HEK293 (cell line): ENCODE measurements around the gene BOD1.

ENCODE experiments used
- CTCF ChIA-PET: fragments of 350-600 bp; formaldehyde crosslinking; extraction: SDS; loops from one replicate; lab custom pipeline; 2021; ENCODE audit warnings: antibody characterized with exemption; lab: Yijun Ruan, JAX
- POLR2A ChIA-PET: fragments of 300-600 bp; formaldehyde crosslinking; extraction: SDS; loops from one replicate; lab custom pipeline; 2020; ENCODE audit warnings: antibody characterized with exemption, inconsistent platforms; lab: Yijun Ruan, JAX
- H3K27ac ChIP-seq: fragments of 200-500 bp; sonication (Bioruptor generic); 2 replicates; pipeline ENCODE4 v1.5.1; 2014; ENCODE audit warnings: low read depth, low read length, control low read depth, inconsistent platforms; ENCODE audit errors: extremely low read depth
- H3K36me3 ChIP-seq, 2 experiments: fragments of 200-500 bp in 1 of 2; sonication (Bioruptor generic) in 1 of 2; 1 replicate in 1 of 2; 2 replicates in 1 of 2; pipeline ENCODE4 v1.5.1; 2014 to 2017; ENCODE audit warnings: inconsistent platforms in 2 of 2, low read length in 2 of 2; ENCODE audit not compliant: control insufficient read depth in 2 of 2, insufficient read depth in 1 of 2
- H3K4me1 ChIP-seq: fragments of 200-500 bp; sonication (Bioruptor generic); 2 replicates; pipeline ENCODE4 v1.5.1; 2014; ENCODE audit warnings: mild to moderate bottlenecking, low read length, inconsistent platforms; ENCODE audit not compliant: control insufficient read depth, insufficient read depth
- H3K4me3 ChIP-seq: 2 replicates; pipeline ENCODE4 v1.5.1; 2011; ENCODE audit warnings: low read depth, mild to moderate bottlenecking, control low read depth, low read length, moderate library complexity
- H3K9me3 ChIP-seq: fragments of 200-500 bp; sonication (Bioruptor generic); 2 replicates; pipeline ENCODE4 v1.5.1; 2014; ENCODE audit warnings: low read depth, low read length, inconsistent platforms; ENCODE audit not compliant: control insufficient read depth, insufficient read depth
- ATF2 ChIP-seq: fragments of 450-650 bp; formaldehyde crosslinking; IDR thresholded peaks from 2 replicates; pipeline ENCODE4 v1.5.1; 2016; ENCODE audit warnings: missing biosample characterization, missing genetic modification characterization, low read depth
- EGR2 ChIP-seq: fragments of 450-650 bp; formaldehyde crosslinking; IDR thresholded peaks from 2 replicates; pipeline ENCODE4 v1.5.1; 2016; ENCODE audit warnings: low read depth, missing biosample characterization, missing genetic modification characterization
- GLIS1 ChIP-seq: fragments of 450-650 bp; formaldehyde crosslinking; IDR thresholded peaks from 2 replicates; pipeline ENCODE4 v1.5.1; 2016; ENCODE audit warnings: missing biosample characterization, missing genetic modification characterization
- HIC1 ChIP-seq: fragments of 450-650 bp; formaldehyde crosslinking; IDR thresholded peaks from 2 replicates; pipeline ENCODE4 v1.5.1; 2016; ENCODE audit warnings: missing biosample characterization, missing genetic modification characterization
- KLF16 ChIP-seq: fragments of 450-650 bp; formaldehyde crosslinking; IDR thresholded peaks from 2 replicates; pipeline ENCODE4 v1.5.1; 2017; ENCODE audit warnings: missing biosample characterization, missing genetic modification characterization
- OSR2 ChIP-seq: fragments of 450-650 bp; formaldehyde crosslinking; IDR thresholded peaks from 2 replicates; pipeline ENCODE4 v1.5.1; 2016; ENCODE audit warnings: missing biosample characterization, missing genetic modification characterization
- PRDM1 ChIP-seq: fragments of 450-650 bp; formaldehyde crosslinking; IDR thresholded peaks from 2 replicates; pipeline ENCODE4; 2016; ENCODE audit warnings: missing biosample characterization, missing genetic modification characterization
- YY1 ChIP-seq: fragments of 450-650 bp; formaldehyde crosslinking; IDR thresholded peaks from 2 replicates; pipeline ENCODE4 v1.5.1; 2018; ENCODE audit warnings: missing biosample characterization, missing genetic modification characterization
- YY2 ChIP-seq: fragments of 450-650 bp; formaldehyde crosslinking; IDR thresholded peaks from 2 replicates; pipeline ENCODE4 v1.5.1; 2016; ENCODE audit warnings: missing biosample characterization, missing genetic modification characterization
- ZBTB17 ChIP-seq: fragments of 450-650 bp; formaldehyde crosslinking; IDR thresholded peaks from 2 replicates; pipeline ENCODE4 v1.5.1; 2016; ENCODE audit warnings: missing biosample characterization, missing genetic modification characterization
- ZFHX2 ChIP-seq: fragments of 450-650 bp; formaldehyde crosslinking; conservative IDR thresholded peaks from 2 replicates; pipeline ENCODE4 v1.5.1; 2016; ENCODE audit warnings: missing biosample characterization, missing genetic modification characterization
- ZNF140 ChIP-seq: fragments of 450-650 bp; formaldehyde crosslinking; IDR thresholded peaks from 2 replicates; pipeline ENCODE4 v1.5.1; 2016; ENCODE audit warnings: missing biosample characterization, missing genetic modification characterization
- ZNF24 ChIP-seq: fragments of 450-650 bp; formaldehyde crosslinking; IDR thresholded peaks from 2 replicates; pipeline ENCODE4 v1.5.1; 2016; ENCODE audit warnings: missing biosample characterization, missing genetic modification characterization
- ZNF292 ChIP-seq: fragments of 450-650 bp; formaldehyde crosslinking; IDR thresholded peaks from 2 replicates; pipeline ENCODE4 v1.5.1; 2016; ENCODE audit warnings: low read depth, missing biosample characterization, missing genetic modification characterization, borderline replicate concordance
- ZNF324 ChIP-seq: fragments of 450-650 bp; formaldehyde crosslinking; IDR thresholded peaks from 2 replicates; pipeline ENCODE4 v1.5.1; 2016; ENCODE audit warnings: missing biosample characterization, missing genetic modification characterization
- ZNF350 ChIP-seq: fragments of 450-650 bp; formaldehyde crosslinking; IDR thresholded peaks from 2 replicates; pipeline ENCODE4 v1.5.0; 2017; ENCODE audit warnings: missing biosample characterization, mild to moderate bottlenecking, missing genetic modification characterization
- ZNF449 ChIP-seq: fragments of 450-650 bp; formaldehyde crosslinking; IDR thresholded peaks from 2 replicates; pipeline ENCODE4 v1.5.1; 2017; ENCODE audit warnings: missing biosample characterization, mild to moderate bottlenecking, missing genetic modification characterization, moderate library complexity
- ZNF558 ChIP-seq: fragments of 450-650 bp; formaldehyde crosslinking; IDR thresholded peaks from 2 replicates; pipeline ENCODE4 v1.5.1; 2016; ENCODE audit warnings: missing biosample characterization, missing genetic modification characterization
- ZNF585B ChIP-seq: fragments of 450-650 bp; formaldehyde crosslinking; IDR thresholded peaks from 2 replicates; pipeline ENCODE4 v1.5.1; 2016; ENCODE audit warnings: missing biosample characterization, missing genetic modification characterization
- ZNF629 ChIP-seq: fragments of 450-650 bp; formaldehyde crosslinking; IDR thresholded peaks from 2 replicates; pipeline ENCODE4 v1.5.1; 2017; ENCODE audit warnings: missing biosample characterization, missing genetic modification characterization
- ZNF747 ChIP-seq: fragments of 450-650 bp; formaldehyde crosslinking; IDR thresholded peaks from 2 replicates; pipeline ENCODE4 v1.5.1; 2016; ENCODE audit warnings: missing biosample characterization, missing genetic modification characterization
- ZNF76 ChIP-seq: fragments of 450-650 bp; formaldehyde crosslinking; IDR thresholded peaks from 2 replicates; pipeline ENCODE4; 2016; ENCODE audit warnings: low read depth, missing biosample characterization, missing genetic modification characterization, borderline replicate concordance
- ZNF830 ChIP-seq: fragments of 450-650 bp; IDR thresholded peaks from 2 replicates; pipeline ENCODE4 v1.5.0; 2018; ENCODE audit warnings: missing biosample characterization, missing genetic modification characterization, low read depth, mild to moderate bottlenecking, moderate library complexity
- ZSCAN23 ChIP-seq: fragments of 450-650 bp; formaldehyde crosslinking; IDR thresholded peaks from 2 replicates; pipeline ENCODE4 v1.5.1; 2016; ENCODE audit warnings: missing biosample characterization, missing genetic modification characterization
- TF ChIP-seq, protein P1 (sequence below): fragments of 450-650 bp; formaldehyde crosslinking; IDR thresholded peaks from 2 replicates; pipeline ENCODE4; 2016; ENCODE audit warnings: missing biosample characterization, missing genetic modification characterization
- TF ChIP-seq, protein P2 (sequence below): fragments of 450-650 bp; formaldehyde crosslinking; IDR thresholded peaks from 2 replicates; pipeline ENCODE4 v1.5.1; 2016; ENCODE audit warnings: missing biosample characterization, missing genetic modification characterization

BOD1 gene

GRCh38 chr5:173642895-173643481 is 26.5 kb upstream of the BOD1 start (continued):
- TF ChIP-seq ZNF449 (tag by site-specific recombination) (no peak), ZNF76 (no peak), ZNF629 (no peak), ZNF830 (tag by site-specific recombination) (no peak), ZNF558 (tag by site-specific recombination) (no peak), ZNF140 (tag by site-specific recombination) (no peak), ZNF585B (tag by site-specific recombination) (no peak), GLIS1 (tag by site-specific recombination) (no peak)
- TF ChIP-seq, protein P1, sequence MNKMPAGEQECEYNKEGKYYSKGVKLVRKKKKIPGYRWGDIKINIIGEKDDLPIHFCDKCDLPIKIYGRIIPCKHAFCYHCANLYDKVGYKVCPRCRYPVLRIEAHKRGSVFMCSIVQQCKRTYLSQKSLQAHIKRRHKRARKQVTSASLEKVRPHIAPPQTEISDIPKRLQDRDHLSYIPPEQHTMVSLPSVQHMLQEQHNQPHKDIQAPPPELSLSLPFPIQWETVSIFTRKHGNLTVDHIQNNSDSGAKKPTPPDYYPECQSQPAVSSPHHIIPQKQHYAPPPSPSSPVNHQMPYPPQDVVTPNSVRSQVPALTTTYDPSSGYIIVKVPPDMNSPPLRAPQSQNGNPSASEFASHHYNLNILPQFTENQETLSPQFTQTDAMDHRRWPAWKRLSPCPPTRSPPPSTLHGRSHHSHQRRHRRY (tag by site-specific recombination): no peak

DNA sequence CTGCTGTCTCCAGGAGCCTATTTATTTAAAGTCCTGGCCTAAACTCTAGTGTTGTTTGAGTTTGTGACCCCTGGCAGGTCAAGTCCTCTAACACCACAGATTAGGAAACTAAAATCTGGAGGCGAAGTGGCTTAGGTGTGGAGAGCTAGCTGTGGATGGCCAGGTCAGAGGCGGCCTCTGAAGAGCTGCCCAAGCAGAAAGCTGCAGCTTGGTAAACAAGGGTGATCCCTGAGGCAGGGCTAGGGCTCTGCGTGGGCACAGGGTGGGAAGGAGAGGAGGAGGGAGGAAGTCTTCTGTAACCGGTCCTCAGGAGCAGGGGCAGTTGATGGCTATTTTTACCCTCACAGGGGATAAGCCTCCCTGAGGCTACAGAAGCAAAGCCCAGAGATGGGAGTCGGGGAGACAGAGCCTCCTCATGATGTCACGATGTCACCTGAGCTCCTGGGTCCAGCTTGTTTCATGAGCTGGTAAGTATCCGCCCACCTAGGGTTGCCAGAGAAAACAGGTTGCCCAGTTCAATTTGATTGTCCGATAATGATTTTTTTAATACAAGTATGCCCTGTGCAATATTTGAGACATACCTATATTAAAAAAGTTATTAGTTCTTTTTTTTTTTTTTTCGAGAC is 25.9 kb upstream of the BOD1 start:
- no peak overlapping the region for H3K4me3 ChIP-seq
- TF ChIP-seq ZNF324 (tag by site-specific recombination) (no peak), ZFHX2 (peak; percentile 64), EGR2 (peak; percentile 76), HIC1 (tag by site-specific recombination) (no peak), YY2 (tag by site-specific recombination) (no peak)
- H3K27ac ChIP-seq: no peak overlapping the region
- no peaks in the 10 kb centered on the region for H3K36me3 ChIP-seq
- H3K9me3 ChIP-seq: no peaks in the 10 kb centered on the region
- ChIA-PET POLR2A (no interaction called here), CTCF (interaction anchor here (0.6 to 0.7 kb wide), 2 partner anchors 12 to 139 kb away, joined by 3 to 4 read pairs; no protein-coding TSS in a partner anchor)
- no peaks in the 10 kb centered on the region for H3K4me1 ChIP-seq

DNA sequence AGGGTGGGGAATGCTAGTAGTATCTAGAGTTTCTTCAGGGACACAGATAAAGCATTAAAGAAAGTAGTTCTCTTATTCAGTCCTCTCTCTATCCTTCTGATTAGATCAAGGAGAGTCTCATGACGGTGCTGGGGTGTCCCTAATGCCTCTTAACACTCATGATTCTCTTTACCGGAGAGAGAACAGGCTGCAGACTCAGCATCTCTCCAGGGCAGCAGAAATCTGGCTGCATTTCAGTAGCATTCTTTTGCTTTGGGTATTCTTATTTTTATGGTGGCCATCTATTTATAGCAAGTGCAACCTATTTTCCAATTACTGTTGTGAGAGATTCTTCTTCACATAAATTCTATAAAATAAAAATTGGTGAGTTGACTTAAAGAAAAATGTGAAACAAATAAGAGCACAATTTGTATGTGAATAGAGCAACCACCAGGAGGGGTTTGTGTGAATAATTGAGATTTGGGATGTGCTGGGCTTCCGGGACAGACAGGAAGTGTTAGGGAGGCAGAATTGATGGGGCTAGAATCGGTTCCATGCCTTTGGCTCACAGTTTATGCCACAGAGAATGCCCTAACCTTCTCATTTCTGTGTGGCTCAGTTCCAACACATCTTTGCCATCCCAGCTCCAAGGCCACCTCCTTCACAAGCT is 23.8 kb upstream of the BOD1 start:
- Histone ChIP-seq H3K36me3 (no peaks in the 10 kb centered on the region), H3K4me1 (no peaks in the 10 kb centered on the region), H3K27ac (no peak overlapping the region), H3K4me3 (no peak overlapping the region), H3K9me3 (no peaks in the 10 kb centered on the region)
- CTCF ChIA-PET: interaction anchor here (0.6 to 1.7 kb wide), 2 partner anchors 11 to 15 kb away, joined by 4 to 5 read pairs; no protein-coding TSS in a partner anchor
- POLR2A ChIA-PET: no interaction called here
- TF ChIP-seq ZNF292 (tag by site-specific recombination): no peak
- no peak for TF ChIP-seq ZSCAN23
- no peak for TF ChIP-seq PRDM1 (tag by site-specific recombination)
- no peak for TF ChIP-seq YY1 (tag by site-specific recombination)
- no peak for TF ChIP-seq ATF2 (tag by site-specific recombination)
- no peak for TF ChIP-seq OSR2 (tag by site-specific recombination)
- no peak for TF ChIP-seq ZNF24 (tag by site-specific recombination)
- TF ChIP-seq KLF16 (tag by site-specific recombination): no peak
- TF ChIP-seq ZBTB17 (tag by site-specific recombination): no peak
- no peak for TF ChIP-seq ZNF747
- TF ChIP-seq ZNF350 (tag by site-specific recombination): no peak
- TF ChIP-seq, protein P2, sequence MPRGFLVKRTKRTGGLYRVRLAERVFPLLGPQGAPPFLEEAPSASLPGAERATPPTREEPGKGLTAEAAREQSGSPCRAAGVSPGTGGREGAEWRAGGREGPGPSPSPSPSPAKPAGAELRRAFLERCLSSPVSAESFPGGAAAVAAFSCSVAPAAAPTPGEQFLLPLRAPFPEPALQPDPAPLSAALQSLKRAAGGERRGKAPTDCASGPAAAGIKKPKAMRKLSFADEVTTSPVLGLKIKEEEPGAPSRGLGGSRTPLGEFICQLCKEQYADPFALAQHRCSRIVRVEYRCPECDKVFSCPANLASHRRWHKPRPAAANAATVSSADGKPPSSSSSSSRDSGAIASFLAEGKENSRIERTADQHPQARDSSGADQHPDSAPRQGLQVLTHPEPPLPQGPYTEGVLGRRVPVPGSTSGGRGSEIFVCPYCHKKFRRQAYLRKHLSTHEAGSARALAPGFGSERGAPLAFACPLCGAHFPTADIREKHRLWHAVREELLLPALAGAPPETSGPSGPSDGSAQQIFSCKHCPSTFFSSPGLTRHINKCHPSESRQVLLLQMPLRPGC (tag by site-specific recombination): no peak
